Right lobe of liver (tissue), 6 donors: Measurements from ENCODE around the gene VPS36. TPM values are rescaled to one million over a fixed set of nuclear protein-coding genes. Genes with fewer than 3 reads are reported as not detected.
A peak's percentile ranks its signal among the peaks of the same experiment; 100 is the strongest.

Experiments used
- ATAC-seq, 4 donors: fragments of 200-7000 bp; cut with Tn5 transposase; one replicate each; pipeline ENCODE4 v1.9.1; 2020; ENCODE audit warnings: mild to moderate bottlenecking in 4 of 4, moderate library complexity in 4 of 4
- DNase-seq, 3 donors: peaks; one replicate each; pipeline ENCODE4 v3.0.0-alpha.2; 2020
- H3K27ac ChIP-seq, 3 donors: fragments of 200-600 bp; one replicate each; pipeline ENCODE4 v1.8.0; 2022
- H3K27me3 ChIP-seq, 2 donors: fragments of 200-600 bp; one replicate each; pipeline ENCODE4 v1.8.0; 2022
- H3K36me3 ChIP-seq, 4 donors: fragments of 200-600 bp; sonication (generic) in 1 of 4; one replicate each; pipeline versions ENCODE4 v1.5.1 to v1.8.0; 2017 to 2022; ENCODE audit warnings: control low read depth in 1 of 4
- H3K4me1 ChIP-seq, 4 donors: fragments of 200-600 bp; sonication (generic) in 1 of 4; one replicate each; pipeline versions ENCODE4 v1.5.1 to v1.8.0; 2017 to 2022; ENCODE audit warnings: control low read depth in 1 of 4
- H3K4me3 ChIP-seq, 3 donors: fragments of 200-600 bp; one replicate each; pipeline ENCODE4 v1.8.0; 2022
- H3K9me3 ChIP-seq, 4 donors: fragments of 200-600 bp; sonication (generic) in 1 of 4; one replicate each; pipeline versions ENCODE4 v1.5.1 to v1.8.0; 2017 to 2022; ENCODE audit warnings: control low read depth in 1 of 4
- POLR2A ChIP-seq: fragments of 450-650 bp; IDR thresholded peaks from one replicate; pipeline ENCODE4 v1.6.1; 2017; ENCODE audit warnings: antibody characterized with exemption, mild to moderate bottlenecking
- WGBS: methylation state at CpG from one replicate; pipeline ENCODE4 v1.1.6; 2018; ENCODE audit warnings: low coverage, low lambda C conversion rate; ENCODE audit not compliant: insufficient coverage; ENCODE audit errors: missing lambda C conversion rate; 5-methylcytosine and 5-hydroxymethylcytosine counted together
- intact Hi-C, 2 donors: fragments of 100-400 bp; cut with DNase I; formaldehyde crosslinking; loops; one replicate each; pipeline versions ENCODE4 v1.11.2 to v1.14.1; 2022
- total RNA-seq, 6 experiments: library from RNA; depleted of rRNA in 2 of 6; stranded (reverse); fragments of >200 nt in 2 of 6; fragmentation: NEBNext Ultra II Directional in 3 of 6; extraction: Animal tissue kit (Norgen Biotek cat#: 25700) in 3 of 6; gene quantifications; one replicate each; pipeline versions ENCODE4 v1.1.0 to v1.2.4, GENCODE V29; 2016 to 2023
- TF ChIP-seq, protein P1 (sequence below), 4 donors: fragments of 200-600 bp in 3 of 4; fragments of 450-650 bp in 1 of 4; IDR thresholded peaks; one replicate each; pipeline versions ENCODE4 v1.5.1 to v1.8.0; 2016 to 2022; ENCODE audit warnings: antibody characterized with exemption in 4 of 4, mild to moderate bottlenecking in 2 of 4
- donor health status: DM: no; HTN: yes; CAD: no.
- donor health status: DM: no; HTN: no; CAD: no.
- donor health status: DM: no; HTN: no; CAD: no.
- donor health status: DM: no; HTN: yes; CAD: no.
- donor health status: DM: no; HTN: yes; CAD: no.

The VPS36 gene
- total RNA-seq, 6 experiments from 2014 or later, result 14.6 to 25.7 (median 21.5) TPM

DNA sequence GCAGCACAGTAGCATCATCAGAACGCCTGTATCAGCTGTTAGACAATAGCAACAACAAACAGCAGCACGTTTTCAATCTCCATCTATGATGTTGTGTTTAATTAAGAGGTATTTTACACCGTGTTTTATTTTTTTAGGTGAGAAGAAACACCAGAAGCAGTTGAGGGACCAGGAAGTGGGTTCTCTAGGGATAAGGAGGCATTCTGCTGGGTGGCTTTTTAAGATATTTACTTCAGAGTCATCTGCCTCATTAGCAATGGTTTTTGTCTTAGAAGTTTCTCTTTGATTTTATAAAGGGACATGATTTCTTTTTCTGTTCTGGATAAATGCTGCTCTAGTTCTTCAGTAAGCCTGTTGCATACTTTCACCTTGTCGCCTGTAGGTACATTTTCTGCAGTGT lies 13.1 kb upstream of the VPS36 start:
- WGBS, result 81% methylated on average over 4 of the region's 4 CpGs
- no peak overlapping the region for H3K27ac ChIP-seq
- ATAC-seq, result no peak
- intact Hi-C loops, result no loop called here
- no peak for TF ChIP-seq POLR2A
- TF ChIP-seq, protein P1, sequence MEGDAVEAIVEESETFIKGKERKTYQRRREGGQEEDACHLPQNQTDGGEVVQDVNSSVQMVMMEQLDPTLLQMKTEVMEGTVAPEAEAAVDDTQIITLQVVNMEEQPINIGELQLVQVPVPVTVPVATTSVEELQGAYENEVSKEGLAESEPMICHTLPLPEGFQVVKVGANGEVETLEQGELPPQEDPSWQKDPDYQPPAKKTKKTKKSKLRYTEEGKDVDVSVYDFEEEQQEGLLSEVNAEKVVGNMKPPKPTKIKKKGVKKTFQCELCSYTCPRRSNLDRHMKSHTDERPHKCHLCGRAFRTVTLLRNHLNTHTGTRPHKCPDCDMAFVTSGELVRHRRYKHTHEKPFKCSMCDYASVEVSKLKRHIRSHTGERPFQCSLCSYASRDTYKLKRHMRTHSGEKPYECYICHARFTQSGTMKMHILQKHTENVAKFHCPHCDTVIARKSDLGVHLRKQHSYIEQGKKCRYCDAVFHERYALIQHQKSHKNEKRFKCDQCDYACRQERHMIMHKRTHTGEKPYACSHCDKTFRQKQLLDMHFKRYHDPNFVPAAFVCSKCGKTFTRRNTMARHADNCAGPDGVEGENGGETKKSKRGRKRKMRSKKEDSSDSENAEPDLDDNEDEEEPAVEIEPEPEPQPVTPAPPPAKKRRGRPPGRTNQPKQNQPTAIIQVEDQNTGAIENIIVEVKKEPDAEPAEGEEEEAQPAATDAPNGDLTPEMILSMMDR (IDR thresholded peaks at IDR 0.05), result no peak
- no peak overlapping the region for H3K4me3 ChIP-seq
- H3K4me1 ChIP-seq, result no peaks in the 10 kb centered on the region
- no peaks in the 10 kb centered on the region for H3K27me3 ChIP-seq
- DNase-seq, result no peak
- H3K9me3 ChIP-seq, result no peaks in the 10 kb centered on the region
- H3K36me3 ChIP-seq, result peaks cover 0 to 14% (median 0%) of the 10 kb centered on the region in 4 donors

GRCh38 chr13:52461265-52461664 lies 10.8 kb upstream of the VPS36 start:
- no peak overlapping the region for H3K4me3 ChIP-seq
- 74% methylated on average over 3 of the region's 3 CpGs for WGBS
- no peaks in the 10 kb centered on the region for H3K27me3 ChIP-seq
- peaks cover 0 to 14% (median 0%) of the 10 kb centered on the region in 4 donors for H3K36me3 ChIP-seq
- ATAC-seq (no peak), DNase-seq (no peak)
- no peaks in the 10 kb centered on the region for H3K9me3 ChIP-seq
- intact Hi-C loops, result no loop called here
- H3K4me1 ChIP-seq, result peaks cover 0 to 6% (median 0%) of the 10 kb centered on the region in 4 donors
- no peak overlapping the region for H3K27ac ChIP-seq
- no peak for TF ChIP-seq POLR2A
- TF ChIP-seq, protein P1 (IDR thresholded peaks at IDR 0.05), result no peak

DNA sequence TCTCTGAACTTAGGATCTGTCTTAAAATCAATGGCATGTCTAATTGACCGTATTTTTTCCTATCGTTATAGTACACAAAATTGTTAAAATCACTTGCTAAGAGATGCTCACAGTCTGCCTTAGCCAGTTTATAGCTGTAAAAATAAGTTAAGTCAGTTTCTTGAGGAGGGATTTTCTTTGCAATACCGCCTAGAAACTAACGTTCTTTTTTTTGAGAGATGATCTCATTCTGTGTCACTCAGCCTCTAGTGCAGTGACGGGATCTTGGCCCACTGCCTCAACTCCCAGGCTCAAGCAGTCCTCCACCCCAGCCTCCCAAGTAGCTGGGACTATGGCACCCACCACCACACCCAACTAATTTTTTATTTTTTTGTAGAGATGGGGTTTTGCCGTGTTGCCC lies 9.2 kb upstream of the VPS36 start:
- H3K4me3 ChIP-seq, result no peak overlapping the region
- ATAC-seq (no peak), DNase-seq (no peak)
- intact Hi-C loops, result no loop called here
- no peaks in the 10 kb centered on the region for H3K27me3 ChIP-seq
- peaks cover 0 to 10% (median 0%) of the 10 kb centered on the region in 4 donors for H3K36me3 ChIP-seq
- TF ChIP-seq, protein P1 (IDR thresholded peaks at IDR 0.05), result no peak
- TF ChIP-seq POLR2A, result no peak
- no peak overlapping the region for H3K27ac ChIP-seq
- H3K9me3 ChIP-seq, result no peaks in the 10 kb centered on the region
- H3K4me1 ChIP-seq, result peaks cover 0 to 8% (median under 1%) of the 10 kb centered on the region in 4 donors
- WGBS, result 86% methylated on average over 6 of the region's 6 CpGs

DNA sequence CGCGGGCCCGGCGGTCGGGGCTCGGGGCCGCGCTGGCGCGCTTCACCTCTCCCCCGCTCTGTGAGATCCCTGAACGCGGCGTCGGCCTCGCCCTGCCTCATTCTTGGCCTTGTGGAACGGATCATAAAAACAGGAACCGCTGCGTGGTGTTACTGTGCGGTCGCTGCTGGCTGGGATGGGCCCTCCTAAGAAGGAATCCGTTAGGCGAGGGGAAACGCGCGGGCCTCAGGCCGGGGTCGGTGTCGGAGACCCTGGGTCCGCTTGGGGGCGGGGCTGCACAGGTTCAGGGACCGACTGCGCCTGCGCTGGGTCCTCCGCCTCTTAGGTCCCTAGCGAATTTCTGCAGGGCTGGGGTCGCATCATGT lies 5.2 kb upstream of the VPS36 start:
- Histone ChIP-seq H3K27ac (peak overlapping the region; percentile 71 to 84 (median 82)), H3K9me3 (no peaks in the 10 kb centered on the region), H3K27me3 (no peaks in the 10 kb centered on the region), H3K36me3 (no peaks in the 10 kb centered on the region), H3K4me1 (peaks cover 0 to 14% (median 3%) of the 10 kb centered on the region in 4 donors), H3K4me3 (peak overlapping the region; percentile 65 to 76 (median 66))
- 0% methylated on average over 13 of the region's 37 CpGs for WGBS
- intact Hi-C loops, result no loop called here
- DNase-seq (peak; percentile 78 to 84 (median 80)), ATAC-seq (peak; percentile 58 to 72 (median 66))
- TF ChIP-seq POLR2A, result no peak
- TF ChIP-seq, protein P1 (IDR thresholded peaks at IDR 0.05), result no peak
